Measurements from ENCODE around the gene PPP6R2. TPM values are rescaled to one million over a fixed set of nuclear protein-coding genes. Genes with fewer than 3 reads are reported as not detected.

Gene PPP6R2
- total and polyA plus RNA-seq, 2 of the 8 experiments (the other 6 are each of a cell fraction or from before 2014, with no cell fraction given): 25.0 to 32.2 TPM

DNA sequence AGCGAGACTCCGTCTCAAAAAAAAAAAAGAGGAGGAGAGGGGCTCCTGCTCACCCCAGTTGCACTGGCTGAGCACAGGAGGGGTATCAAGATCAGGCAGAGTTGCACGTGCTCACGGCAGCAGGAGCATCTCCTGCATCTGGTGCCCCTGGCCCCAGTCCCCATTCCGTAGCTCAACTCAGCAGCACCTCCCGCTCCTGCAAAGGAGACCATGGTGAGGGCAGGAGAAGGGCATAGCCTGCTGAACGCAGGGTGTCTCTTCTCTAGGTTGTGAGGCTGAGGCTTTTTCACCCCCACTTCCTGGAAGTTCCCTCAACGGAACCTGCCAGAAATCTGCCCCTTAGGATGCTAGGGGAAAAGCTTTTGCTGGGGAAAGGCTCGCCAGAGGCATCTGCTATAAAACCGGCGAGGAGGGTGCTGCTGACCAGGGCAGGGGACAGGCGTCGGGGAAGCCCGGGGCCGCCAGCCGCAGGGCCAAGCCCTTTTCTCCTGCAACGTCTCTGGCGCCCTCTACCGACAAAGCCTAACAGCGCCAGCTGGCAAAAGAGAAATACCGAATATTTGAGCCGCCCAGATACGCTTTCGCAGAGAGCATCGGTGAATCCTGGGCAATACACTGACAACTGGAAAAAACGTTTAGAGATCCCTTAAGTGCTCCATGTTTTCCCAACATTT lies 1.0 kb upstream of the PPP6R2 start (continued):
- TF ChIP-seq MAFK (IDR thresholded peaks at IDR 0.05; ENCODE audit: low read depth, low read length): no peak
- no peak for TF ChIP-seq CEBPB (IDR thresholded peaks at IDR 0.05; ENCODE audit: low read depth, low read length)
- TF ChIP-seq GABPA (IDR thresholded peaks at IDR 0.05; ENCODE audit: borderline replicate concordance, insufficient read depth, low read length): no peak; the same call in 1 of the 2 replicates
- no peak for TF ChIP-seq SP4 (IDR thresholded peaks at IDR 0.05; ENCODE audit: low read length)
- no peak for TF ChIP-seq SUZ12 (IDR thresholded peaks at IDR 0.05; ENCODE audit: low read length)
- no peak for TF ChIP-seq EZH2 (IDR thresholded peaks at IDR 0.05; ENCODE audit: low read depth, low read length, severe bottlenecking)
- TF ChIP-seq CHD1 (IDR thresholded peaks at IDR 0.05; ENCODE audit: low read depth, low read length): no peak
- TF ChIP-seq TCF12 (IDR thresholded peaks at IDR 0.05; ENCODE audit: low read depth, low read length): 0 out of 2 replicates have a peak, but pooled peaks have one; percentile 55
- TF ChIP-seq, protein P1, sequence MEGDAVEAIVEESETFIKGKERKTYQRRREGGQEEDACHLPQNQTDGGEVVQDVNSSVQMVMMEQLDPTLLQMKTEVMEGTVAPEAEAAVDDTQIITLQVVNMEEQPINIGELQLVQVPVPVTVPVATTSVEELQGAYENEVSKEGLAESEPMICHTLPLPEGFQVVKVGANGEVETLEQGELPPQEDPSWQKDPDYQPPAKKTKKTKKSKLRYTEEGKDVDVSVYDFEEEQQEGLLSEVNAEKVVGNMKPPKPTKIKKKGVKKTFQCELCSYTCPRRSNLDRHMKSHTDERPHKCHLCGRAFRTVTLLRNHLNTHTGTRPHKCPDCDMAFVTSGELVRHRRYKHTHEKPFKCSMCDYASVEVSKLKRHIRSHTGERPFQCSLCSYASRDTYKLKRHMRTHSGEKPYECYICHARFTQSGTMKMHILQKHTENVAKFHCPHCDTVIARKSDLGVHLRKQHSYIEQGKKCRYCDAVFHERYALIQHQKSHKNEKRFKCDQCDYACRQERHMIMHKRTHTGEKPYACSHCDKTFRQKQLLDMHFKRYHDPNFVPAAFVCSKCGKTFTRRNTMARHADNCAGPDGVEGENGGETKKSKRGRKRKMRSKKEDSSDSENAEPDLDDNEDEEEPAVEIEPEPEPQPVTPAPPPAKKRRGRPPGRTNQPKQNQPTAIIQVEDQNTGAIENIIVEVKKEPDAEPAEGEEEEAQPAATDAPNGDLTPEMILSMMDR (IDR thresholded peaks at IDR 0.05; ENCODE audit: control extremely low read depth in 1 of 3, insufficient read depth in 1 of 3, low read depth in 1 of 3, low read length in 3 of 3): peak; percentile 80 to 99 (median 95)
- TF ChIP-seq NANOG (IDR thresholded peaks at IDR 0.05; ENCODE audit: insufficient read depth, low read depth, low read length, poor library complexity, severe bottlenecking): no peak
- TF ChIP-seq, protein P2, sequence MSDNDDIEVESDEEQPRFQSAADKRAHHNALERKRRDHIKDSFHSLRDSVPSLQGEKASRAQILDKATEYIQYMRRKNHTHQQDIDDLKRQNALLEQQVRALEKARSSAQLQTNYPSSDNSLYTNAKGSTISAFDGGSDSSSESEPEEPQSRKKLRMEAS (IDR thresholded peaks at IDR 0.05): peak; percentile 11; the same call in 1 of the 2 replicates
- no peak; the same call in 1 of the 2 replicates for TF ChIP-seq TBP (IDR thresholded peaks at IDR 0.05; ENCODE audit: low read depth, low read length)
- TF ChIP-seq CHD2 (IDR thresholded peaks at IDR 0.05; ENCODE audit: low read length): no peak; the same call in 1 of the 2 replicates
- no peak for TF ChIP-seq TAF1 (IDR thresholded peaks at IDR 0.05; ENCODE audit: low read depth, low read length)
- peak in 1 of 2 experiments; percentile 43; a peak in 1 of 3 replicates for TF ChIP-seq EP300 (IDR thresholded peaks at IDR 0.05; ENCODE audit: borderline replicate concordance in 1 of 2, low read depth in 2 of 2, low read length in 2 of 2)
- no peak for TF ChIP-seq HDAC6 (IDR thresholded peaks at IDR 0.05; ENCODE audit: low read depth, low read length)
- no peak for TF ChIP-seq CBX5 (IDR thresholded peaks at IDR 0.05; ENCODE audit: low read depth, low read length)
- TF ChIP-seq SP1 (IDR thresholded peaks at IDR 0.05; ENCODE audit: low read depth, low read length): 0 out of 2 replicates have a peak, but pooled peaks have one; percentile 43
- TF ChIP-seq ZNF274 (IDR thresholded peaks at IDR 0.05; ENCODE audit: borderline replicate concordance, extremely low read depth, low read length): no peak
- TF ChIP-seq SP2 (IDR thresholded peaks at IDR 0.05; ENCODE audit: low read length): no peak
- TF ChIP-seq SRF (IDR thresholded peaks at IDR 0.05; ENCODE audit: low read depth, low read length): no peak
